AG04450 (cell line): ENCODE data around the gene SDHA. TPM values are rescaled to one million over a fixed set of nuclear protein-coding genes. Genes with fewer than 3 reads are reported as not detected.
A peak's percentile ranks its signal among the peaks of the same experiment; 100 is the strongest.
"Not testable (repeated sequence)": the region's sequence is repeated elsewhere in the genome, so short reads cannot be mapped to it uniquely, and the experiment has no call there.

ENCODE experiments used
- CTCF ChIA-PET: fragments of 300-600, 350-600 bp; formaldehyde crosslinking; extraction: SDS; loops from one replicate; lab custom pipeline; 2022; ENCODE audit warnings: antibody characterized with exemption, inconsistent platforms; lab: Charles Lee
- POLR2A ChIA-PET: fragments of 350-600 bp; formaldehyde crosslinking; extraction: SDS; loops from one replicate; lab custom pipeline; 2021; ENCODE audit warnings: antibody characterized with exemption, inconsistent platforms; lab: Yijun Ruan, JAX
- DNase-seq: peaks from one replicate; pipeline ENCODE4 v3.0.0-alpha.2; 2011; ENCODE audit warnings: low read depth, low spot score
- H3K27ac ChIP-seq: one replicate; pipeline ENCODE4 v1.5.1; 2012; ENCODE audit warnings: low read depth, low read length, control low read depth
- H3K27me3 ChIP-seq: one replicate; pipeline ENCODE4 v1.6.0; 2012; ENCODE audit warnings: low read length; ENCODE audit not compliant: control insufficient read depth, insufficient read depth
- H3K4me3 ChIP-seq: 2 replicates; pipeline ENCODE4 v1.5.1; 2011; ENCODE audit warnings: mild to moderate bottlenecking, low read depth, low read length, control low read depth
- H3K9me3 ChIP-seq: 2 replicates; pipeline ENCODE4 v1.5.1; 2012; ENCODE audit warnings: low read length; ENCODE audit not compliant: control insufficient read depth, insufficient read depth
- CTCF ChIP-seq: IDR thresholded peaks from 2 replicates; pipeline ENCODE4 v1.5.1; 2011; ENCODE audit warnings: low read depth, low read length, control low read depth, inconsistent platforms
- polyA plus RNA-seq: library from polyadenylated mRNA; depleted of rRNA; stranded (reverse); fragments of >200 nt; gene quantifications from 2 replicates; pipeline ENCODE4 v1.2.3, GENCODE V29; 2011

Gene SDHA
- polyA plus RNA-seq, 1 experiment: 116 TPM

GRCh38 chr5:208449-209114 is 9.5 kb upstream of the SDHA start:
- Histone ChIP-seq H3K9me3 (peaks cover 4% of the 10 kb centered on the region; the same call in 1 of the 2 replicates), H3K4me3 (no peak overlapping the region), H3K27ac (no peak overlapping the region), H3K27me3 (no peaks in the 10 kb centered on the region)
- TF ChIP-seq CTCF: no peak
- POLR2A ChIA-PET: no interaction called here
- DNase-seq: no peak
- CTCF ChIA-PET: no interaction called here

- POLR2A ChIA-PET: interaction anchor here (0.6 kb wide), 1 partner anchor 68 kb away, joined by 4 read pairs; no protein-coding TSS in a partner anchor
- H3K27ac ChIP-seq: no peak overlapping the region
- DNase-seq: no peak
- no peak for TF ChIP-seq CTCF
- peaks cover 3% of the 10 kb centered on the region; the same call in 1 of the 2 replicates for H3K9me3 ChIP-seq
- CTCF ChIA-PET: interaction anchor here (1.1 kb wide), 1 partner anchor 15 kb away, joined by 3 read pairs; no protein-coding TSS in a partner anchor
- no peaks in the 10 kb centered on the region for H3K27me3 ChIP-seq
- no peak overlapping the region for H3K4me3 ChIP-seq
These were observed 4.2 kb upstream of the SDHA start for GRCh38 chr5:213803-214395.

- H3K9me3 ChIP-seq, CTCF ChIA-PET, H3K27ac ChIP-seq, H3K27me3 ChIP-seq, POLR2A ChIA-PET, DNase-seq, H3K4me3 ChIP-seq: not testable (repeated sequence)
These were observed 2.9 kb upstream of the SDHA start for GRCh38 chr5:215256-215655.

- H3K9me3 ChIP-seq, H3K4me3 ChIP-seq, H3K27me3 ChIP-seq, H3K27ac ChIP-seq, DNase-seq, CTCF ChIA-PET, POLR2A ChIA-PET: not testable (repeated sequence)
These were observed 2.0 kb upstream of the SDHA start for GRCh38 chr5:216076-216475.

- no peak for DNase-seq
- Histone ChIP-seq H3K27me3 (no peaks in the 10 kb centered on the region), H3K9me3 (no peaks in the 10 kb centered on the region; the same call in 1 of the 2 replicates), H3K27ac (peak overlapping the region; percentile 39), H3K4me3 (peak overlapping the region; percentile 86)
- CTCF ChIA-PET: interaction anchor here (0.6 to 1.6 kb wide), 5 partner anchors 17 to 228 kb away, joined by 3 to 8 read pairs (median 6); no protein-coding TSS in a partner anchor
- POLR2A ChIA-PET: interaction anchor here (0.5 to 1.0 kb wide), 4 partner anchors 9 to 106 kb away, joined by 3 to 6 read pairs (median 4); no protein-coding TSS in a partner anchor
- TF ChIP-seq CTCF: no peak
These were observed 554 bp downstream of the SDHA start for GRCh38 chr5:218457-219291.
